Ovary (tissue), 3 donors: Measurements from ENCODE around the gene ANKDD1A.

Experiments
- EP300 ChIP-seq: sonication (generic); formaldehyde crosslinking; IDR thresholded peaks from one replicate; pipeline ENCODE4 v1.6.1; 2017; ENCODE audit warnings: antibody characterized with exemption
- POLR2A ChIP-seq: fragments of 450-650 bp; IDR thresholded peaks from one replicate; pipeline ENCODE4 v1.6.1; 2017; ENCODE audit warnings: antibody characterized with exemption, mild to moderate bottlenecking, moderate library complexity
- TF ChIP-seq, protein P1 (sequence below), 3 donors: fragments of 450-650 bp in 2 of 3; fragments of 200-600 bp in 1 of 3; IDR thresholded peaks; one replicate each; pipeline versions ENCODE4 v1.5.1 to v1.8.0; 2016 to 2022; ENCODE audit warnings: antibody characterized with exemption in 3 of 3, mild to moderate bottlenecking in 1 of 3
- donor health status: DM: no; HTN: no; CAD: no.

- TF ChIP-seq, protein P1, sequence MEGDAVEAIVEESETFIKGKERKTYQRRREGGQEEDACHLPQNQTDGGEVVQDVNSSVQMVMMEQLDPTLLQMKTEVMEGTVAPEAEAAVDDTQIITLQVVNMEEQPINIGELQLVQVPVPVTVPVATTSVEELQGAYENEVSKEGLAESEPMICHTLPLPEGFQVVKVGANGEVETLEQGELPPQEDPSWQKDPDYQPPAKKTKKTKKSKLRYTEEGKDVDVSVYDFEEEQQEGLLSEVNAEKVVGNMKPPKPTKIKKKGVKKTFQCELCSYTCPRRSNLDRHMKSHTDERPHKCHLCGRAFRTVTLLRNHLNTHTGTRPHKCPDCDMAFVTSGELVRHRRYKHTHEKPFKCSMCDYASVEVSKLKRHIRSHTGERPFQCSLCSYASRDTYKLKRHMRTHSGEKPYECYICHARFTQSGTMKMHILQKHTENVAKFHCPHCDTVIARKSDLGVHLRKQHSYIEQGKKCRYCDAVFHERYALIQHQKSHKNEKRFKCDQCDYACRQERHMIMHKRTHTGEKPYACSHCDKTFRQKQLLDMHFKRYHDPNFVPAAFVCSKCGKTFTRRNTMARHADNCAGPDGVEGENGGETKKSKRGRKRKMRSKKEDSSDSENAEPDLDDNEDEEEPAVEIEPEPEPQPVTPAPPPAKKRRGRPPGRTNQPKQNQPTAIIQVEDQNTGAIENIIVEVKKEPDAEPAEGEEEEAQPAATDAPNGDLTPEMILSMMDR (IDR thresholded peaks at IDR 0.05), result no peak
- TF ChIP-seq POLR2A (no peak), EP300 (no peak)
Observed at GRCh38 chr15:64930778-64931371, 19.2 kb downstream of the ANKDD1A start.
